DOHH2 (cell line): ENCODE measurements around the gene RNLS.

Source experiments
- H3F3A ChIP-seq: fragments of 200-600 bp; sonication (generic), shearing (Covaris generic); 2 replicates; pipeline ENCODE4 v1.6.0; 2016; ENCODE audit warnings: antibody characterized with exemption, mild to moderate bottlenecking; ENCODE audit not compliant: control insufficient read depth, insufficient read depth
- H3K27ac ChIP-seq: fragments of 200-600 bp; sonication (generic); 2 replicates; pipeline ENCODE4 v1.5.1; 2014; ENCODE audit warnings: low read depth, mild to moderate bottlenecking, low read length, moderate library complexity
- H3K27me3 ChIP-seq: fragments of 200-600 bp; sonication (generic); 2 replicates; pipeline ENCODE4 v1.6.1; 2014; ENCODE audit warnings: mild to moderate bottlenecking, low read length, mixed read lengths; ENCODE audit not compliant: control insufficient read depth
- H3K36me3 ChIP-seq: fragments of 200-600 bp; sonication (generic); 2 replicates; pipeline ENCODE4 v1.6.1; 2014; ENCODE audit warnings: mild to moderate bottlenecking, low read length, moderate library complexity, mixed read lengths; ENCODE audit not compliant: control insufficient read depth
- H3K4me1 ChIP-seq: fragments of 200-600 bp; sonication (generic); 2 replicates; pipeline ENCODE4 v1.6.1; 2014; ENCODE audit warnings: mild to moderate bottlenecking, low read length, mixed read lengths; ENCODE audit not compliant: control insufficient read depth
- H3K4me2 ChIP-seq: fragments of 200-600 bp; sonication (generic); 2 replicates; pipeline ENCODE4 v1.6.0; 2014; ENCODE audit warnings: mild to moderate bottlenecking, low read length, moderate library complexity
- H3K4me3 ChIP-seq: fragments of 200-600 bp; sonication (generic); 2 replicates; pipeline ENCODE4 v1.5.1; 2014; ENCODE audit warnings: mild to moderate bottlenecking, low read length, mixed read lengths
- H3K79me2 ChIP-seq: fragments of 200-600 bp; sonication (generic); 2 replicates; pipeline ENCODE4 v1.6.1; 2014; ENCODE audit warnings: mild to moderate bottlenecking, low read length, mixed read lengths; ENCODE audit not compliant: control insufficient read depth
- H3K9me2 ChIP-seq: fragments of 200-600 bp; sonication (generic); replicated peaks from 2 replicates; pipeline ENCODE4 v1.6.1; 2014; ENCODE audit warnings: mild to moderate bottlenecking, low read length, mixed read lengths; ENCODE audit not compliant: control insufficient read depth
- H3K9me3 ChIP-seq: fragments of 200-600 bp; sonication (generic); 2 replicates; pipeline ENCODE4 v1.6.1; 2014; ENCODE audit warnings: antibody characterized with exemption, low read length, mixed read lengths; ENCODE audit not compliant: control insufficient read depth, insufficient read depth
- H4K20me1 ChIP-seq: fragments of 200-600 bp; sonication (generic); 2 replicates; pipeline ENCODE4 v1.6.0; 2014; ENCODE audit warnings: low read depth, mild to moderate bottlenecking, antibody characterized with exemption, low read length, moderate library complexity; ENCODE audit not compliant: control insufficient read depth, insufficient read depth
- EZH2phosphoT487 ChIP-seq: fragments of 200-600 bp; sonication (generic); IDR thresholded peaks from 2 replicates; pipeline ENCODE4 v1.6.1; 2017; ENCODE audit warnings: borderline replicate concordance, mild to moderate bottlenecking, antibody characterized with exemption, low read length, moderate library complexity, mixed read lengths
- TF ChIP-seq, protein P1 (sequence below): fragments of 200-600 bp; sonication (generic); IDR thresholded peaks from one replicate; pipeline ENCODE4 v1.5.1; 2014; ENCODE audit warnings: antibody characterized with exemption, mild to moderate bottlenecking, low read depth, low read length; ENCODE audit not compliant: poor library complexity, severe bottlenecking

The RNLS gene

DNA sequence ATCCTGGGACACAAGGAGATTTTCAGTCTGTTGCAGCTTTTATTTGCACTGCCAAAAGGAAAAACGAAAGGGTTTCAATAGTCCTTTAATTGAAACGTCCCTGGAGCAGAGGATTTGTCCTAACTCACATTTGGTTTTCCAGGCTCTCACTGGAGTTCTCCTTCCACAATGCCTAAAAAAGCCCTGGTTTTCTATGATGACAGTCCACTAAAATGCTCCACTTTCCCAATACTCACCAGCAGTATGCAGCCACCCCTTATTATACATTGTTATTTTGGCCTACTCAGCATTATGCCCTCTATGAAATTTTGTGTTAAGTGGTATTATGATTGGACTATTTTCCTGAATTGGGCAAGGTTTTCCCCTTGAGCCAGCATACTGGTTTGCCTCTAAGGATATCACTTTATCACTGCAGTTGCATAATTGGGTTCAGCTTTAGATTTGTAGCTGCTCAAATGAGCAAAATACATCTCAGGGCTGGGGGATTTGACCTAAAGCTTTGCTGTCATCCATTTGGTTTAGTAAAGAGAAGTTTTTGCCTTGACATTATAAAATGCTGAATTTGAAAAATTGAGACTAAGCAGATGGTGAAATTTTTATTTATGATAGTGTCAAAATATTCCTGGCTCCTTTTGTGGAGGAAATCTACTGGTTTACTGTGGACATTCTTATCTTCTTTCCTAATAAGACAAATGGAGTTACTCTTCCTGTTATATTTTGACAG is 239.2 kb downstream of the RNLS start:
- no peaks in the 10 kb centered on the region for H3K9me3 ChIP-seq
- H3K79me2 ChIP-seq: no peaks in the 10 kb centered on the region
- peaks cover 51% of the 10 kb centered on the region for H3K4me1 ChIP-seq

DNA sequence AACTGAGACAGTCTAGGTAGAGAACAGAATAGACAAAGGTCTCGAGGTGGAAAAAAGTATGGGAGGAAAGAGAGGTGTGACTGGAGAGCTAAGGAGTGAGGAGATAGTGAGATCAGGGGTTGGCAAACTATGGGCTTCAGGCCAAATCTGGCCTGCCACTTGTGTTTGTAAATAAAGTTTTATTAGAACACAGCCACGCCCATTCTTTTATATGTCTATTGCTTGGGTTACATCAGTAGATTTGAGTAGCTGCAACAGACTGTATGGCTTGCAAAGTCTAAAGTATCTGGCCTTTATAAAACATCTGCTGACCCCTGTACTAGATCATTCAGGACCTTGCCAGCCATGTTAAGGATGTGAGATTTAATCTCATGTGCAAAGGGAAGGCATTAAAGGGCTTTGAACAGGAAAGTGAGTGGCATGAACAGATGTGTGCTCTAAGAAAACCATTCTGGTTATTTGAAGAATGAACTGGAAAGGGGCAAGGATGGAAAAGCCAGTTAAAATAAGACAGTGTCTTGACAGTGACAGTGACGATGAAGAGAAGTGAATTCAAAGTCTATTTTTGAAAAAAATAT is 240.3 kb downstream of the RNLS start:
- no peaks in the 10 kb centered on the region for H3K79me2 ChIP-seq

More for the DNA sequence above, 239.2 kb downstream of the RNLS start:
- H3K4me3 ChIP-seq: no peak overlapping the region
- H3F3A ChIP-seq: no peaks in the 10 kb centered on the region
- no peak for TF ChIP-seq EZH2phosphoT487
- TF ChIP-seq, protein P1, sequence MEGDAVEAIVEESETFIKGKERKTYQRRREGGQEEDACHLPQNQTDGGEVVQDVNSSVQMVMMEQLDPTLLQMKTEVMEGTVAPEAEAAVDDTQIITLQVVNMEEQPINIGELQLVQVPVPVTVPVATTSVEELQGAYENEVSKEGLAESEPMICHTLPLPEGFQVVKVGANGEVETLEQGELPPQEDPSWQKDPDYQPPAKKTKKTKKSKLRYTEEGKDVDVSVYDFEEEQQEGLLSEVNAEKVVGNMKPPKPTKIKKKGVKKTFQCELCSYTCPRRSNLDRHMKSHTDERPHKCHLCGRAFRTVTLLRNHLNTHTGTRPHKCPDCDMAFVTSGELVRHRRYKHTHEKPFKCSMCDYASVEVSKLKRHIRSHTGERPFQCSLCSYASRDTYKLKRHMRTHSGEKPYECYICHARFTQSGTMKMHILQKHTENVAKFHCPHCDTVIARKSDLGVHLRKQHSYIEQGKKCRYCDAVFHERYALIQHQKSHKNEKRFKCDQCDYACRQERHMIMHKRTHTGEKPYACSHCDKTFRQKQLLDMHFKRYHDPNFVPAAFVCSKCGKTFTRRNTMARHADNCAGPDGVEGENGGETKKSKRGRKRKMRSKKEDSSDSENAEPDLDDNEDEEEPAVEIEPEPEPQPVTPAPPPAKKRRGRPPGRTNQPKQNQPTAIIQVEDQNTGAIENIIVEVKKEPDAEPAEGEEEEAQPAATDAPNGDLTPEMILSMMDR: no peak
- no peaks in the 10 kb centered on the region for H3K9me2 ChIP-seq
- H3K36me3 ChIP-seq: no peaks in the 10 kb centered on the region
- H3K27me3 ChIP-seq: no peaks in the 10 kb centered on the region
- no peak overlapping the region for H3K27ac ChIP-seq
- no peak overlapping the region for H3K4me2 ChIP-seq
- H4K20me1 ChIP-seq: no peaks in the 10 kb centered on the region

DNA sequence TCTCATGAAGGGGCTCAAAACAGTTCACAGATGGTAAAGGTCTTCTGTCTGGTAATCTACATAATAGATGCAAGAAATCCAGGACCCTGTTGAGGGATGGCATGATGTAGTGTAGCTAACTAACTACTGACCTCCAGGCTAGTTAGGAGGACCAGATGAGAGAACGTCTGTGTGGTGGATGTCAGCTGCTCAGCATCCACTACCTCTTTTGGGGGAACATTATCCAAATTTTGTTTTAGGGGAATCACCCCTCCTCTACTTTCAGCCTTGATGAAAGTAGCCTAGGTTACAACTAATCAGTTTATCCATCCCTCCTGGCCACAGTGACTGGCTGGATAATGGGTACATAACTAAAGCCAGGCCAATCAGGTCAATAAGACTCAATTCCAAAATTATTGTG is 246.0 kb downstream of the RNLS start:
- no peaks in the 10 kb centered on the region for H3K27me3 ChIP-seq
- peaks cover 29% of the 10 kb centered on the region for H3K4me1 ChIP-seq
- H3K79me2 ChIP-seq: no peaks in the 10 kb centered on the region
- no peaks in the 10 kb centered on the region for H3K9me3 ChIP-seq
- no peaks in the 10 kb centered on the region; the same call in 1 of the 2 replicates for H3K36me3 ChIP-seq
- H3K4me3 ChIP-seq: no peak overlapping the region
- no peaks in the 10 kb centered on the region for H3K9me2 ChIP-seq
- H3K4me2 ChIP-seq: no peak overlapping the region
- 0 out of 2 replicates have a peak, but pooled peaks cover 2% of the 10 kb centered on the region for H3F3A ChIP-seq
- TF ChIP-seq EZH2phosphoT487: no peak
- TF ChIP-seq, protein P1: no peak
- no peaks in the 10 kb centered on the region for H4K20me1 ChIP-seq
- H3K27ac ChIP-seq: no peak overlapping the region

More for the DNA sequence above, 240.3 kb downstream of the RNLS start:
- Histone ChIP-seq H4K20me1 (no peaks in the 10 kb centered on the region), H3K9me3 (no peaks in the 10 kb centered on the region), H3K4me2 (no peak overlapping the region), H3K27me3 (no peaks in the 10 kb centered on the region), H3K27ac (no peak overlapping the region), H3K4me3 (no peak overlapping the region), H3K36me3 (no peaks in the 10 kb centered on the region), H3K9me2 (no peaks in the 10 kb centered on the region), H3F3A (no peaks in the 10 kb centered on the region), H3K4me1 (peaks cover 40% of the 10 kb centered on the region)
- TF ChIP-seq EZH2phosphoT487: no peak
- TF ChIP-seq, protein P1: no peak
